Measurements from ENCODE around the gene NAA20.

Gene NAA20

GRCh38 chr20:19992996-19993908, 23.9 kb upstream of the NAA20 start:
- TF ChIP-seq CTCF (IDR thresholded peaks at IDR 0.05): no peak

GRCh38 chr20:19993958-19994669, 23.0 kb upstream of the NAA20 start:
- TF ChIP-seq CTCF (IDR thresholded peaks at IDR 0.05): no peak

GRCh38 chr20:19995220-19995863, 21.8 kb upstream of the NAA20 start:
- TF ChIP-seq CTCF (IDR thresholded peaks at IDR 0.05): peak; percentile 84

GRCh38 chr20:19996222-19996621, 20.9 kb upstream of the NAA20 start:
- TF ChIP-seq CTCF (IDR thresholded peaks at IDR 0.05): no peak

GRCh38 chr20:19996917-19997316, 20.2 kb upstream of the NAA20 start:
- TF ChIP-seq CTCF (IDR thresholded peaks at IDR 0.05): no peak

GRCh38 chr20:19998990-19999705, 18.0 kb upstream of the NAA20 start:
- TF ChIP-seq CTCF (IDR thresholded peaks at IDR 0.05): no peak

Measured in LNCAP (cell line).